HepG2 (cell line): ENCODE measurements around the gene ZFAND6. TPM values are rescaled to one million over a fixed set of nuclear protein-coding genes. Genes with fewer than 3 reads are reported as not detected.
A peak's percentile ranks its signal among the peaks of the same experiment; 100 is the strongest.

Source experiments
- ATF1 ChIP-seq: IDR thresholded peaks from 2 replicates; pipeline ENCODE4 v1.6.1; 2016; ENCODE audit warnings: mild to moderate bottlenecking, control low read depth
- BHLHE40 ChIP-seq: IDR thresholded peaks from 2 replicates; pipeline ENCODE4 v1.6.1; 2011; ENCODE audit warnings: low read length, improper control_type of control experiment
- DR1 ChIP-seq: sonication (generic); formaldehyde crosslinking; IDR thresholded peaks from 2 replicates; pipeline ENCODE4 v1.8.0; 2021; ENCODE audit warnings: mild to moderate bottlenecking, missing genetic modification reagents, inconsistent platforms
- E2F5 ChIP-seq: sonication (generic); formaldehyde crosslinking; conservative IDR thresholded peaks from 2 replicates; pipeline ENCODE4 v1.4.0; 2020; ENCODE audit warnings: missing genetic modification reagents
- ESRRA ChIP-seq: sonication (generic); formaldehyde crosslinking; IDR thresholded peaks from 2 replicates; pipeline ENCODE4 v1.5.1; 2020; ENCODE audit warnings: mild to moderate bottlenecking, low read depth, missing genetic modification reagents
- FUBP1 ChIP-seq: sonication (generic); formaldehyde crosslinking; IDR thresholded peaks from 2 replicates; pipeline ENCODE4 v1.5.1; 2020; ENCODE audit warnings: missing genetic modification reagents, mild to moderate bottlenecking, borderline replicate concordance
- IKZF4 ChIP-seq: sonication (generic); formaldehyde crosslinking; IDR thresholded peaks from 2 replicates; pipeline ENCODE4 v1.5.1; 2020; ENCODE audit warnings: borderline replicate concordance, mild to moderate bottlenecking, low read depth, missing genetic modification reagents; ENCODE audit errors: not compliant biosample characterization
- NFAT5 ChIP-seq: sonication (generic); formaldehyde crosslinking; IDR thresholded peaks from 2 replicates; pipeline ENCODE4 v1.4.0; 2020; ENCODE audit warnings: missing genetic modification reagents
- NFATC3 ChIP-seq: sonication (generic); formaldehyde crosslinking; IDR thresholded peaks from 2 replicates; pipeline ENCODE4 v1.5.1; 2020; ENCODE audit warnings: mild to moderate bottlenecking, missing genetic modification reagents
- NFKB2 ChIP-seq: sonication (generic); formaldehyde crosslinking; IDR thresholded peaks from 2 replicates; pipeline ENCODE4 v1.4.0; 2020; ENCODE audit warnings: missing genetic modification reagents, borderline replicate concordance
- NFYC ChIP-seq: IDR thresholded peaks from 2 replicates; pipeline ENCODE4 v1.6.1; 2016; ENCODE audit warnings: missing genetic modification reagents, missing compliant biosample characterization
- PCBP1 ChIP-seq: fragments of 200-400 bp; formaldehyde crosslinking; IDR thresholded peaks from 2 replicates; pipeline ENCODE4 v1.6.1; 2017; ENCODE audit warnings: mild to moderate bottlenecking, low read depth, low read length, borderline replicate concordance
- PITX1 ChIP-seq: sonication (generic); formaldehyde crosslinking; IDR thresholded peaks from 2 replicates; pipeline ENCODE4 v1.5.1; 2020; ENCODE audit warnings: mild to moderate bottlenecking, missing genetic modification reagents
- PRPF4 ChIP-seq: fragments of 200-400 bp; formaldehyde crosslinking; IDR thresholded peaks from 2 replicates; pipeline ENCODE4 v1.6.1; 2016; ENCODE audit warnings: low read length, low read depth; ENCODE audit not compliant: poor library complexity, severe bottlenecking
- RBM22 ChIP-seq: fragments of 200-400 bp; formaldehyde crosslinking; optimal IDR thresholded peaks from 2 replicates; pipeline ENCODE3; 2017; ENCODE audit warnings: mild to moderate bottlenecking, low read length, moderate library complexity
- SOX13 ChIP-seq, 3 experiments: fragments of 450-650 bp in 1 of 3; sonication (generic) in 1 of 3; formaldehyde crosslinking in 1 of 3; IDR thresholded peaks in 2 of 3; conservative IDR thresholded peaks in 1 of 3; 2 replicates each; pipeline versions ENCODE4 v1.5.0 to v1.6.1; 2016 to 2020; ENCODE audit warnings: antibody characterized with exemption in 1 of 3, mild to moderate bottlenecking in 1 of 3, missing compliant biosample characterization in 1 of 3, missing genetic modification reagents in 1 of 3, moderate library complexity in 1 of 3
- SPEN ChIP-seq: sonication (generic); formaldehyde crosslinking; IDR thresholded peaks from 2 replicates; pipeline ENCODE4 v1.5.1; 2020; ENCODE audit warnings: low read depth, mild to moderate bottlenecking, missing genetic modification reagents
- SRSF4 ChIP-seq: fragments of 200-400 bp; formaldehyde crosslinking; IDR thresholded peaks from one replicate; pipeline ENCODE4 v1.6.1; 2018; ENCODE audit warnings: mild to moderate bottlenecking, low read depth, low read length, moderate library complexity; ENCODE audit not compliant: poor library complexity, severe bottlenecking
- TARDBP ChIP-seq: sonication (generic); formaldehyde crosslinking; IDR thresholded peaks from 2 replicates; pipeline ENCODE4 v1.8.0; 2022; ENCODE audit warnings: mild to moderate bottlenecking, missing genetic modification reagents
- TEF ChIP-seq: sonication (generic); formaldehyde crosslinking; IDR thresholded peaks from 2 replicates; pipeline ENCODE4 v1.5.0; 2020; ENCODE audit warnings: missing genetic modification reagents
- ZNF24 ChIP-seq: fragments of 450-650 bp; IDR thresholded peaks from 2 replicates; pipeline ENCODE4 v1.6.1; 2017; ENCODE audit warnings: antibody characterized with exemption, mild to moderate bottlenecking
- polyA plus RNA-seq, 8 experiments: library from polyadenylated mRNA; depleted of rRNA in 3 of 8; stranded (reverse) in 7 of 8; unstranded in 1 of 8; fragments of >200 nt; fragmentation: Illumina TruSeq in 4 of 8; extraction: Trizol in 4 of 8; gene quantifications; 2 replicates each; pipeline versions ENCODE4 v1.2.1 to v1.2.3, GENCODE V29; 2011 to 2016; ENCODE audit warnings: low read depth in 4 of 8, missing spikeins in 1 of 8, mixed read lengths in 1 of 8; ENCODE audit not compliant: insufficient read depth in 1 of 8
- total RNA-seq, 5 experiments: library from RNA; depleted of rRNA; stranded (reverse); fragments of >200 nt; fragmentation: Illumina TruSeq; extraction: Trizol; gene quantifications; 2 replicates each; pipeline ENCODE4 v1.2.3, GENCODE V29; 2016; ENCODE audit warnings: low read depth in 1 of 5

The ZFAND6 gene
- total and polyA plus RNA-seq, 2 of the 13 experiments (the other 11 are each of a cell fraction or from before 2014, with no cell fraction given): 84.2 to 115 TPM

- TF ChIP-seq NFAT5: no peak
- no peak for TF ChIP-seq DR1
- no peak for TF ChIP-seq SOX13 (IDR thresholded peaks at IDR 0.05)
- TF ChIP-seq SOX13 (CRISPR knock-in tag; conservative IDR thresholded peaks at IDR 0.05 in 1 of 2, IDR thresholded peaks at IDR 0.05 in 1 of 2): no peak
- no peak for TF ChIP-seq TARDBP (CRISPR knock-in tag)
- TF ChIP-seq ESRRA (CRISPR knock-in tag): no peak
- no peak for TF ChIP-seq ZNF24
- TF ChIP-seq NFATC3: no peak
- no peak for TF ChIP-seq SPEN
- no peak for TF ChIP-seq PCBP1
- no peak for TF ChIP-seq NFYC
- no peak for TF ChIP-seq ATF1 (CRISPR knock-in tag)
- TF ChIP-seq RBM22: no peak
- TF ChIP-seq IKZF4 (CRISPR knock-in tag): no peak
- no peak for TF ChIP-seq TEF (CRISPR knock-in tag)
- TF ChIP-seq E2F5 (CRISPR knock-in tag): no peak
- no peak for TF ChIP-seq SRSF4
- no peak for TF ChIP-seq FUBP1 (CRISPR knock-in tag)
- TF ChIP-seq PRPF4: peak; percentile 98
- no peak for TF ChIP-seq PITX1
- TF ChIP-seq NFKB2 (CRISPR knock-in tag): no peak
- no peak for TF ChIP-seq BHLHE40
These were observed 395 bp downstream of the ZFAND6 start (continued) for GRCh38 chr15:80059786-80060355.
